ENCODE results near the gene LCLAT1.

DNA sequence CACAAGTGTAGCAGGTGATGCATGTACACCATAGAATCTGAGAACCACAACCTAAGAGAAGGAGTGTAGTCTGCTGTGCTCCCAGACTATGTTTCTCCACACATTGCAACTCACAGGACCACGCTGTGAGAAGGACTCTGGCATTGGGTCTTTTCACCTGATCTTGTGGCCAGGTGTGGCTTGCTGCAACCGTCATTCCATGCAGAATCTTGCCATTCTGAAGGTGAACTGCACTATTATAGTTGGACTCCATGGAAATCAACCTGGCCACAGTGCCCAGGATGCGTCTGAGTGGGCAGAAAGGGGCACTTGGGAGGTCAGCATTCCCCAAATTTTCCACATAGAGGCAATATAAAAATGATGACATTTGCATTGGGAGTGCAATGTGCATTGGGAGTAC is 237.9 kb downstream of the LCLAT1 start:
- TF ChIP-seq, protein P1, sequence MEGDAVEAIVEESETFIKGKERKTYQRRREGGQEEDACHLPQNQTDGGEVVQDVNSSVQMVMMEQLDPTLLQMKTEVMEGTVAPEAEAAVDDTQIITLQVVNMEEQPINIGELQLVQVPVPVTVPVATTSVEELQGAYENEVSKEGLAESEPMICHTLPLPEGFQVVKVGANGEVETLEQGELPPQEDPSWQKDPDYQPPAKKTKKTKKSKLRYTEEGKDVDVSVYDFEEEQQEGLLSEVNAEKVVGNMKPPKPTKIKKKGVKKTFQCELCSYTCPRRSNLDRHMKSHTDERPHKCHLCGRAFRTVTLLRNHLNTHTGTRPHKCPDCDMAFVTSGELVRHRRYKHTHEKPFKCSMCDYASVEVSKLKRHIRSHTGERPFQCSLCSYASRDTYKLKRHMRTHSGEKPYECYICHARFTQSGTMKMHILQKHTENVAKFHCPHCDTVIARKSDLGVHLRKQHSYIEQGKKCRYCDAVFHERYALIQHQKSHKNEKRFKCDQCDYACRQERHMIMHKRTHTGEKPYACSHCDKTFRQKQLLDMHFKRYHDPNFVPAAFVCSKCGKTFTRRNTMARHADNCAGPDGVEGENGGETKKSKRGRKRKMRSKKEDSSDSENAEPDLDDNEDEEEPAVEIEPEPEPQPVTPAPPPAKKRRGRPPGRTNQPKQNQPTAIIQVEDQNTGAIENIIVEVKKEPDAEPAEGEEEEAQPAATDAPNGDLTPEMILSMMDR (IDR thresholded peaks at IDR 0.05; ENCODE audit: low read length): no peak
- no peak for TF ChIP-seq EZH2 (IDR thresholded peaks at IDR 0.05; ENCODE audit: borderline replicate concordance, low read length)

Data from OCI-LY1 (cell line).